OCI-LY7 (cell line): ENCODE data around the gene QRFP. TPM values are rescaled to one million over a fixed set of nuclear protein-coding genes. Genes with fewer than 3 reads are reported as not detected.

Experiments
- BruUV-seq: library from RNA; stranded (reverse); fragments of 400-500 nt; replicated peaks from 2 replicates; lab custom pipeline; 2021; lab: Mats Ljungman, UMichigan
- CTCF ChIA-PET: fragments of 300-600 bp; sonication (Branson Sonifier 250); formaldehyde crosslinking; loops from one replicate; lab custom pipeline; 2022; ENCODE audit warnings: antibody characterized with exemption; ENCODE audit not compliant: unreplicated experiment; lab: Charles Lee
- POLR2A ChIA-PET: fragments of 300-600 bp; sonication (Branson Sonifier 250); formaldehyde crosslinking; loops from one replicate; lab custom pipeline; 2022; ENCODE audit warnings: antibody characterized with exemption; lab: Charles Lee
- DNase-seq: peaks from one replicate; pipeline ENCODE4 v3.0.0-alpha.2; 2015; ENCODE audit warnings: low spot score
- H2AFZ ChIP-seq: fragments of 200-600 bp; sonication (generic), shearing (Covaris generic); 2 replicates; pipeline ENCODE4 v1.6.1; 2014; ENCODE audit warnings: mild to moderate bottlenecking, antibody characterized with exemption, low read length, moderate library complexity
- H3K27ac ChIP-seq: fragments of 200-600 bp; sonication (generic); 2 replicates; pipeline ENCODE4 v1.5.1; 2014; ENCODE audit warnings: mixed run types, low read depth, mild to moderate bottlenecking, moderate library complexity, low read length, inconsistent platforms; ENCODE audit not compliant: poor library complexity, severe bottlenecking
- H3K36me3 ChIP-seq: fragments of 200-600 bp; sonication (generic); 2 replicates; pipeline ENCODE4 v1.6.1; 2014; ENCODE audit warnings: mild to moderate bottlenecking, antibody characterized with exemption, low read length, moderate library complexity, mixed read lengths; ENCODE audit not compliant: insufficient read depth
- H3K4me1 ChIP-seq: fragments of 200-600 bp; sonication (generic); 2 replicates; pipeline ENCODE4 v1.5.1; 2014; ENCODE audit warnings: mild to moderate bottlenecking, low read length; ENCODE audit not compliant: insufficient read depth, poor library complexity, severe bottlenecking
- H3K4me2 ChIP-seq: fragments of 200-600 bp; sonication (generic); 2 replicates; pipeline ENCODE4 v1.6.1; 2014; ENCODE audit warnings: mild to moderate bottlenecking, low read length
- H3K4me3 ChIP-seq: fragments of 200-600 bp; sonication (generic); 2 replicates; pipeline ENCODE4 v1.5.1; 2014; ENCODE audit warnings: mild to moderate bottlenecking, low read depth, low read length; ENCODE audit not compliant: poor library complexity, severe bottlenecking
- H3K79me2 ChIP-seq: fragments of 200-600 bp; sonication (generic); 2 replicates; pipeline ENCODE4 v1.6.1; 2016; ENCODE audit warnings: low read depth, mild to moderate bottlenecking, low read length, moderate library complexity, mixed read lengths; ENCODE audit not compliant: insufficient read depth
- H3K9me2 ChIP-seq: fragments of 200-600 bp; sonication (generic); 2 replicates; pipeline ENCODE4 v1.6.1; 2016; ENCODE audit warnings: mild to moderate bottlenecking, low read length, mixed read lengths; ENCODE audit not compliant: insufficient read depth
- H3K9me3 ChIP-seq: fragments of 200-600 bp; sonication (generic); 2 replicates; pipeline ENCODE4 v1.6.1; 2014; ENCODE audit warnings: mild to moderate bottlenecking, mixed run types, low read length, mixed read lengths
- H4K20me1 ChIP-seq: fragments of 200-600 bp; sonication (generic); 2 replicates; pipeline ENCODE4 v1.6.1; 2014; ENCODE audit warnings: mild to moderate bottlenecking, antibody characterized with exemption, low read length, moderate library complexity, mixed read lengths; ENCODE audit not compliant: insufficient read depth
- CTCF ChIP-seq: fragments of 200-600 bp; sonication (generic); conservative IDR thresholded peaks from 2 replicates; pipeline ENCODE4 v1.5.1; 2014; ENCODE audit warnings: mild to moderate bottlenecking, antibody characterized with exemption, low read length, moderate library complexity, mixed read lengths
- EZH2phosphoT487 ChIP-seq: fragments of 200-600 bp; sonication (generic); IDR thresholded peaks from 2 replicates; pipeline ENCODE4 v1.6.1; 2018; ENCODE audit warnings: low read depth, borderline replicate concordance, mild to moderate bottlenecking, mixed run types, antibody characterized with exemption, low read length, moderate library complexity, mixed read lengths
- intact Hi-C: fragments of 100-400 bp; cut with micrococcal nuclease; formaldehyde crosslinking; loops from one replicate; pipeline ENCODE4 v1.10.0; 2022; ENCODE audit not compliant: unreplicated experiment
- total RNA-seq, 2 experiments: library from RNA; depleted of rRNA in 1 of 2; stranded (reverse); fragments of >200 nt in 1 of 2; shearing (Covaris generic) in 1 of 2; gene quantifications; 2 replicates each; pipeline ENCODE4 v1.2.3, GENCODE V29; 2014 to 2022

The QRFP gene
- total RNA-seq, 2 experiments from 2014 or later: not detected

- Histone ChIP-seq H3K4me1 (no peaks in the 10 kb centered on the region), H3K9me2 (no peaks in the 10 kb centered on the region), H3K36me3 (no peaks in the 10 kb centered on the region), H3K79me2 (no peaks in the 10 kb centered on the region), H3K4me2 (no peak overlapping the region), H3K27ac (no peak overlapping the region), H2AFZ (no peak overlapping the region), H4K20me1 (no peaks in the 10 kb centered on the region), H3K4me3 (no peak overlapping the region), H3K9me3 (no peaks in the 10 kb centered on the region)
- BruUV-seq: no TSS peak
- TF ChIP-seq CTCF (no peak), EZH2phosphoT487 (no peak)
- CTCF ChIA-PET: no interaction called here
- DNase-seq: no peak
- intact Hi-C loops: no loop called here
- POLR2A ChIA-PET: no interaction called here
These were observed 9.5 kb upstream of the QRFP start for GRCh38 chr9:130905902-130906734.

GRCh38 chr9:130905125-130905901 lies 8.7 kb upstream of the QRFP start:
- DNase-seq: no peak
- CTCF ChIA-PET: no interaction called here
- Histone ChIP-seq H3K9me2 (no peaks in the 10 kb centered on the region), H3K4me3 (no peak overlapping the region), H3K27ac (no peak overlapping the region), H3K9me3 (no peaks in the 10 kb centered on the region), H3K4me1 (no peaks in the 10 kb centered on the region), H3K79me2 (no peaks in the 10 kb centered on the region), H2AFZ (no peak overlapping the region), H3K36me3 (no peaks in the 10 kb centered on the region), H3K4me2 (no peak overlapping the region), H4K20me1 (no peaks in the 10 kb centered on the region)
- intact Hi-C loops: no loop called here
- TF ChIP-seq CTCF: no peak
- no peak for TF ChIP-seq EZH2phosphoT487
- POLR2A ChIA-PET: no interaction called here
- BruUV-seq: no TSS peak
